CD14-positive monocyte (primary cell): Measurements from ENCODE around the gene PDE4B. TPM values are rescaled to one million over a fixed set of nuclear protein-coding genes. Genes with fewer than 3 reads are reported as not detected.
"Not testable (repeated sequence)": the region's sequence is repeated elsewhere in the genome, so short reads cannot be mapped to it uniquely, and the experiment has no call there.

ENCODE experiments used
- DNase-seq, 3 donors: peaks; one replicate each; pipeline ENCODE4 v3.0.0-alpha.2; 2011 to 2022
- H2AFZ ChIP-seq: 2 replicates; pipeline ENCODE4 v1.6.0; 2012; ENCODE audit warnings: mild to moderate bottlenecking, low read depth, low read length, inconsistent platforms; ENCODE audit not compliant: insufficient read depth, poor library complexity, severe bottlenecking
- H3K27ac ChIP-seq, 2 donors: 1 replicate in 1 of 2; 2 replicates in 1 of 2; pipeline ENCODE4 v1.5.1; 2012 to 2013; ENCODE audit warnings: low read length in 2 of 2, control low read depth in 1 of 2, inconsistent platforms in 1 of 2, low read depth in 1 of 2, mild to moderate bottlenecking in 1 of 2
- H3K27me3 ChIP-seq, 2 donors: one replicate each; pipeline versions ENCODE4 v1.6.0 to v1.6.1; 2011 to 2013; ENCODE audit warnings: low read length in 2 of 2; ENCODE audit not compliant: control insufficient read depth in 2 of 2, insufficient read depth in 2 of 2
- H3K36me3 ChIP-seq, 2 donors: replicated peaks in 1 of 2; 1 replicate in 1 of 2; 2 replicates in 1 of 2; pipeline versions ENCODE4 v1.5.1 to v1.6.1; 2012 to 2013; ENCODE audit warnings: low read length in 2 of 2, control low read depth in 1 of 2, inconsistent platforms in 1 of 2, mild to moderate bottlenecking in 1 of 2; ENCODE audit not compliant: insufficient read depth in 2 of 2, control insufficient read depth in 1 of 2
- H3K4me1 ChIP-seq, 2 donors: 1 replicate in 1 of 2; 2 replicates in 1 of 2; pipeline versions ENCODE4 v1.5.1 to v1.6.1; 2012 to 2013; ENCODE audit warnings: low read length in 2 of 2, control low read depth in 1 of 2, inconsistent platforms in 1 of 2, mild to moderate bottlenecking in 1 of 2, moderate library complexity in 1 of 2; ENCODE audit not compliant: insufficient read depth in 2 of 2, control insufficient read depth in 1 of 2
- H3K4me2 ChIP-seq: replicated peaks from 2 replicates; pipeline ENCODE3; 2012; ENCODE audit warnings: low read length, moderate library complexity, mild to moderate bottlenecking; ENCODE audit not compliant: poor library complexity, severe bottlenecking; ENCODE audit errors: extremely low read depth
- H3K4me3 ChIP-seq, 3 experiments: fragments of 200-600 bp in 1 of 3; sonication (generic) in 1 of 3; replicated peaks in 1 of 3; 1 replicate in 2 of 3; 2 replicates in 1 of 3; pipeline ENCODE4 v1.5.1; 2011 to 2013; ENCODE audit warnings: low read length in 3 of 3, mild to moderate bottlenecking in 3 of 3, control low read depth in 2 of 3, low read depth in 2 of 3, inconsistent platforms in 1 of 3, moderate library complexity in 1 of 3
- H3K79me2 ChIP-seq: 2 replicates; pipeline ENCODE4 v1.6.0; 2012; ENCODE audit warnings: mild to moderate bottlenecking, control low read depth, inconsistent platforms, low read length, moderate library complexity; ENCODE audit not compliant: insufficient read depth
- H3K9ac ChIP-seq: 2 replicates; pipeline ENCODE4 v1.6.0; 2017; ENCODE audit warnings: low read length, mild to moderate bottlenecking; ENCODE audit not compliant: insufficient read depth, poor library complexity, severe bottlenecking
- H3K9me3 ChIP-seq, 2 donors: replicated peaks in 1 of 2; 1 replicate in 1 of 2; 2 replicates in 1 of 2; pipeline versions ENCODE4 v1.5.1 to v1.6.1; 2012 to 2013; ENCODE audit warnings: low read length in 2 of 2, control low read depth in 1 of 2; ENCODE audit not compliant: control insufficient read depth in 1 of 2, insufficient read depth in 1 of 2
- H4K20me1 ChIP-seq: 2 replicates; pipeline ENCODE4 v1.6.0; 2012; ENCODE audit warnings: mild to moderate bottlenecking, low read length, control low read depth, moderate library complexity; ENCODE audit not compliant: insufficient read depth
- H3K27ac Mint-ChIP-seq, 7 donors: one replicate each; pipeline ENCODE4 v1.8.0; 2020; ENCODE audit warnings: mild to moderate bottlenecking in 7 of 7, mixed read lengths in 7 of 7, moderate library complexity in 6 of 7, inconsistent platforms in 2 of 7
- H3K27me3 Mint-ChIP-seq, 3 donors: one replicate each; pipeline ENCODE4 v1.8.0; 2021 to 2022; ENCODE audit warnings: low read depth in 3 of 3, mild to moderate bottlenecking in 3 of 3, mixed read lengths in 3 of 3, moderate library complexity in 3 of 3, inconsistent platforms in 1 of 3
- H3K36me3 Mint-ChIP-seq, 2 donors: one replicate each; pipeline ENCODE4 v1.8.0; 2020; ENCODE audit warnings: mixed read lengths in 2 of 2, inconsistent platforms in 1 of 2, mild to moderate bottlenecking in 1 of 2
- H3K4me1 Mint-ChIP-seq: one replicate; pipeline ENCODE4 v1.8.0; 2020; ENCODE audit warnings: mild to moderate bottlenecking, mixed read lengths
- H3K4me3 Mint-ChIP-seq, 2 donors: one replicate each; pipeline ENCODE4 v1.8.0; 2020; ENCODE audit warnings: mild to moderate bottlenecking in 2 of 2, mixed read lengths in 2 of 2, moderate library complexity in 1 of 2
- H3K9me3 Mint-ChIP-seq, 7 donors: one replicate each; pipeline ENCODE4 v1.8.0; 2020 to 2022; ENCODE audit warnings: mixed read lengths in 7 of 7, mild to moderate bottlenecking in 6 of 7, moderate library complexity in 6 of 7, inconsistent platforms in 2 of 7
- WGBS: methylation state at CpG from one replicate; pipeline ENCODE4 v1.1.5; 2013; ENCODE audit warnings: missing lambda C conversion rate; ENCODE audit not compliant: insufficient coverage; 5-methylcytosine and 5-hydroxymethylcytosine counted together
- intact Hi-C, 2 donors: fragments of 100-400 bp; cut with micrococcal nuclease; formaldehyde crosslinking; loops; one replicate each; pipeline versions ENCODE4 v1.15.0 to v1.15.1; 2023
- polyA plus RNA-seq, 3 donors: library from polyadenylated mRNA; depleted of rRNA in 1 of 3; unstranded in 2 of 3; stranded (reverse) in 1 of 3; fragments of 300-500 nt in 2 of 3; fragments of >200 nt in 1 of 3; fragmentation: Illumina TruSeq in 2 of 3; gene quantifications; 1 replicate in 2 of 3; 2 replicates in 1 of 3; pipeline ENCODE4 v1.2.3, GENCODE V29; 2012 to 2021
- TF ChIP-seq, protein P1 (sequence below): fragments of 200-600 bp; IDR thresholded peaks from one replicate; pipeline ENCODE4 v1.8.0; 2022; ENCODE audit warnings: antibody characterized with exemption, mild to moderate bottlenecking

PDE4B gene
- polyA plus RNA-seq, 3 donors = 17.2 to 52.8 (median 25.2) TPM

DNA sequence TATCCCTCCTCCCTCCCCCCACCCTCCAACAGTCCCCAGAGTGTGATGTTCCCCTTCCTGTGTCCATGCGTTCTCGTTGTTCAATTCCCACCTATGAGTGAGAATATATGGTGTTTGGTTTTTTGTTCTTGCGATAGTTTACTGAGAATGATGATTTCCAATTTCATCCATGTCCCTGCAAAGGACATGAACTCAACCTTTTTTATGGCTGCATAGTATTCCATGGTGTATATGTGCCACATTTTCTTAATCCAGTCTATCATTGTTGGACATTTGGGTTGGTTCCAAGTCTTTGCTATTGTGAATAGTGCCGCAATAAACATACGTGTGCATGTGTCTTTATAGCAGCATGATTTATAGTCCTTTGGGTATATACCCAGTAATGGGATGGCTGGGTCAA lies 311.4 kb downstream of the PDE4B start:
- H3K36me3 Mint-ChIP-seq, H3K4me3 ChIP-seq, H3K4me1 Mint-ChIP-seq, H3K9ac ChIP-seq, H3K4me3 Mint-ChIP-seq, H4K20me1 ChIP-seq, H3K27me3 Mint-ChIP-seq, H3K4me1 ChIP-seq, H2AFZ ChIP-seq, H3K27ac Mint-ChIP-seq, H3K27me3 ChIP-seq, H3K79me2 ChIP-seq, intact Hi-C loops, H3K9me3 Mint-ChIP-seq, H3K27ac ChIP-seq, H3K9me3 ChIP-seq, H3K36me3 ChIP-seq, H3K4me2 ChIP-seq, DNase-seq: not testable (repeated sequence)
- WGBS = no CpG with 5 or more reads among the region's 5 CpGs

DNA sequence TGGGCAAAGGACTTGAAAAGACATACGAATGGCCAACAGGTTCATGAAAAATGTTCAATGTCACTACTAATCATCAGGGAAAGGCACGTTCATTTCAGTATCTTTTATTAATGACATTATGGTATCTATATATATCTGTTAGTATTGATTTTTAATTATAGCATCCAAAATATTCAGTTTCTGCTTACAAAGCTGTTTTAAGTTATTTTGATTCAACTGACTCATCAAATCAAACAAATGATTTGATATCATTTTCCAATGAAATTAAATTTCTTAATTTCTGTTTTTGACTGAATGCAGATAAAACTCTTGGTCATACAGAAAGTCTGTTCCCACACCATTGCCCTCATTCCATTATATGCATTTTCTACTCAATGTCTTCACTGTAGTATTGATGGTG lies 315.9 kb downstream of the PDE4B start:
- Mint-ChIP-seq H3K27me3 (no peaks in the 10 kb centered on the region), H3K36me3 (no peaks in the 10 kb centered on the region), H3K27ac (no peak overlapping the region), H3K4me3 (no peak overlapping the region), H3K9me3 (peaks cover 0 to 7% (median 1%) of the 10 kb centered on the region in 7 donors), H3K4me1 (no peaks in the 10 kb centered on the region)
- no peaks in the 10 kb centered on the region for H3K9me3 ChIP-seq
- TF ChIP-seq, protein P1, sequence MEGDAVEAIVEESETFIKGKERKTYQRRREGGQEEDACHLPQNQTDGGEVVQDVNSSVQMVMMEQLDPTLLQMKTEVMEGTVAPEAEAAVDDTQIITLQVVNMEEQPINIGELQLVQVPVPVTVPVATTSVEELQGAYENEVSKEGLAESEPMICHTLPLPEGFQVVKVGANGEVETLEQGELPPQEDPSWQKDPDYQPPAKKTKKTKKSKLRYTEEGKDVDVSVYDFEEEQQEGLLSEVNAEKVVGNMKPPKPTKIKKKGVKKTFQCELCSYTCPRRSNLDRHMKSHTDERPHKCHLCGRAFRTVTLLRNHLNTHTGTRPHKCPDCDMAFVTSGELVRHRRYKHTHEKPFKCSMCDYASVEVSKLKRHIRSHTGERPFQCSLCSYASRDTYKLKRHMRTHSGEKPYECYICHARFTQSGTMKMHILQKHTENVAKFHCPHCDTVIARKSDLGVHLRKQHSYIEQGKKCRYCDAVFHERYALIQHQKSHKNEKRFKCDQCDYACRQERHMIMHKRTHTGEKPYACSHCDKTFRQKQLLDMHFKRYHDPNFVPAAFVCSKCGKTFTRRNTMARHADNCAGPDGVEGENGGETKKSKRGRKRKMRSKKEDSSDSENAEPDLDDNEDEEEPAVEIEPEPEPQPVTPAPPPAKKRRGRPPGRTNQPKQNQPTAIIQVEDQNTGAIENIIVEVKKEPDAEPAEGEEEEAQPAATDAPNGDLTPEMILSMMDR = no peak
- no CpG with 5 or more reads among the region's 2 CpGs for WGBS
- H3K27me3 ChIP-seq = no peaks in the 10 kb centered on the region
- no peak overlapping the region for H3K4me2 ChIP-seq
- H3K79me2 ChIP-seq = no peaks in the 10 kb centered on the region
- no peak overlapping the region for H3K4me3 ChIP-seq
- no peaks in the 10 kb centered on the region for H4K20me1 ChIP-seq
- no peak overlapping the region for H3K27ac ChIP-seq
- H3K9ac ChIP-seq = no peak overlapping the region
- intact Hi-C loops = no loop called here
- H2AFZ ChIP-seq = no peak overlapping the region
- H3K36me3 ChIP-seq = no peaks in the 10 kb centered on the region
- H3K4me1 ChIP-seq = no peaks in the 10 kb centered on the region
- DNase-seq = no peak
